GM12878 (cell line): Measurements from ENCODE around the gene AKT3. TPM values are rescaled to one million over a fixed set of nuclear protein-coding genes. Genes with fewer than 3 reads are reported as not detected.

Source experiments
- ATAC-seq: fragments of 200-7000 bp; cut with Tn5 transposase; 3 replicates; pipeline ENCODE4 v1.9.1; 2020; ENCODE audit warnings: mild to moderate bottlenecking, moderate library complexity
- BruUV-seq: library from RNA; stranded (reverse); fragments of 400-500 nt; replicated peaks from 2 replicates; lab custom pipeline; 2021; lab: Mats Ljungman, UMichigan
- CTCF ChIA-PET: fragments of 300-600 bp; sonication (Branson Sonifier 250); formaldehyde crosslinking; extraction: SDS; loops from one replicate; lab custom pipeline; 2021; ENCODE audit warnings: inconsistent platforms; lab: Yijun Ruan, JAX
- POLR2A ChIA-PET: fragments of 350-600 bp; formaldehyde crosslinking; extraction: SDS; loops from one replicate; lab custom pipeline; 2021; ENCODE audit warnings: inconsistent platforms; lab: Charles Lee
- RAD21 ChIA-PET: fragments of 300-600 bp; sonication (Branson Sonifier 250); formaldehyde crosslinking; loops from one replicate; lab custom pipeline; 2023; ENCODE audit warnings: antibody characterized with exemption; ENCODE audit not compliant: unreplicated experiment; lab: Charles Lee
- SMC1A ChIA-PET: fragments of 300-600 bp; sonication (Branson Sonifier 250); formaldehyde crosslinking; loops from one replicate; lab custom pipeline; 2023; ENCODE audit not compliant: unreplicated experiment, uncharacterized antibody; lab: Charles Lee
- DNase-seq: peaks from one replicate; pipeline ENCODE4 v3.0.0-alpha.2; 2011; ENCODE audit warnings: low read depth, low spot score
- FAIRE-seq: peaks from 3 replicates; lab custom pipeline; 2011; peaks lifted over from hg19 to GRCh38; lab: Jason Lieb, UNC
- H2AFZ ChIP-seq: 2 replicates; pipeline ENCODE4 v1.6.0; 2011; ENCODE audit warnings: low read depth, low read length, control low read depth; ENCODE audit not compliant: control insufficient read depth
- H3K27ac ChIP-seq: 2 replicates; pipeline ENCODE4 v1.5.1; 2011; ENCODE audit warnings: control low read depth; ENCODE audit not compliant: control insufficient read depth, insufficient read depth
- H3K27me3 ChIP-seq, 2 experiments: replicated peaks in 1 of 2; 2 replicates each; pipeline versions ENCODE4 v1.6.0 to v1.6.1; 2011; ENCODE audit warnings: low read length in 1 of 2; ENCODE audit not compliant: control insufficient read depth in 2 of 2, insufficient read depth in 2 of 2
- H3K36me3 ChIP-seq, 2 experiments: 2 replicates each; pipeline ENCODE4 v1.5.1; 2011; ENCODE audit warnings: low read length in 1 of 2; ENCODE audit not compliant: control insufficient read depth in 2 of 2, insufficient read depth in 2 of 2
- H3K4me1 ChIP-seq: 2 replicates; pipeline ENCODE4 v1.6.1; 2011; ENCODE audit warnings: mild to moderate bottlenecking, low read length, moderate library complexity, mixed read lengths; ENCODE audit not compliant: control insufficient read depth, insufficient read depth
- H3K4me2 ChIP-seq: 2 replicates; pipeline ENCODE4 v1.6.0; 2011; ENCODE audit warnings: control low read depth; ENCODE audit not compliant: control insufficient read depth, insufficient read depth
- H3K4me3 ChIP-seq: fragments of 200-600 bp; sonication (generic); 2 replicates; pipeline ENCODE4 v1.5.1; 2016
- H3K79me2 ChIP-seq: 2 replicates; pipeline ENCODE4 v1.6.0; 2011; ENCODE audit warnings: low read length; ENCODE audit not compliant: control insufficient read depth, insufficient read depth
- H3K9ac ChIP-seq: 2 replicates; pipeline ENCODE4 v1.8.0; 2011; ENCODE audit warnings: low read length, control low read depth, mixed read lengths; ENCODE audit not compliant: control insufficient read depth, insufficient read depth
- H3K9me3 ChIP-seq: replicated peaks from 3 replicates; pipeline ENCODE4 v1.5.1; 2011; ENCODE audit warnings: mild to moderate bottlenecking, low read length; ENCODE audit not compliant: control insufficient read depth, insufficient read depth
- H4K20me1 ChIP-seq: 2 replicates; pipeline ENCODE4 v1.6.0; 2011; ENCODE audit not compliant: control insufficient read depth, insufficient read depth
- BHLHE40 ChIP-seq, 2 experiments: fragments of 450-650 bp in 1 of 2; IDR thresholded peaks; 2 replicates each; pipeline ENCODE4 v1.6.1; 2011 to 2017; ENCODE audit warnings: low read depth in 2 of 2, borderline replicate concordance in 1 of 2, improper control_type of control experiment in 1 of 2, low read length in 1 of 2, mild to moderate bottlenecking in 1 of 2
- CHD1 ChIP-seq: IDR thresholded peaks from 2 replicates; pipeline ENCODE4 v1.6.1; 2012; ENCODE audit warnings: low read depth, low read length, improper control_type of control experiment
- E4F1 ChIP-seq: fragments of 450-650 bp; IDR thresholded peaks from 2 replicates; pipeline ENCODE4 v1.6.1; 2018; ENCODE audit warnings: borderline replicate concordance, mild to moderate bottlenecking; ENCODE audit not compliant: partially characterized antibody
- EP300 ChIP-seq, 2 experiments: fragments of 150-350 bp in 1 of 2; IDR thresholded peaks; 2 replicates each; pipeline ENCODE4 v1.6.1; 2011 to 2012; ENCODE audit warnings: low read depth in 2 of 2, low read length in 2 of 2, borderline replicate concordance in 1 of 2, improper control_type of control experiment in 1 of 2, inconsistent platforms in 1 of 2; ENCODE audit not compliant: control insufficient read depth in 1 of 2
- EZH2 ChIP-seq: IDR thresholded peaks from 2 replicates; pipeline ENCODE4 v1.6.1; 2012; ENCODE audit warnings: low read depth, mild to moderate bottlenecking, control low read depth, inconsistent platforms, low read length, borderline replicate concordance; ENCODE audit not compliant: control insufficient read depth
- HCFC1 ChIP-seq: fragments of 150-350 bp; IDR thresholded peaks from 2 replicates; pipeline ENCODE4 v1.6.1; 2014; ENCODE audit warnings: low read length
- IRF4 ChIP-seq: IDR thresholded peaks from 2 replicates; pipeline ENCODE4 v1.6.1; 2011; ENCODE audit warnings: low read depth, low read length
- KLF5 ChIP-seq: fragments of 450-650 bp; IDR thresholded peaks from 2 replicates; pipeline ENCODE4 v1.6.1; 2014; ENCODE audit warnings: mild to moderate bottlenecking; ENCODE audit not compliant: partially characterized antibody
- LARP7 ChIP-seq: fragments of 450-650 bp; IDR thresholded peaks from 2 replicates; pipeline ENCODE4 v1.6.1; 2017; ENCODE audit warnings: mild to moderate bottlenecking
- NFYA ChIP-seq: IDR thresholded peaks from 2 replicates; pipeline ENCODE4 v1.6.1; 2011; ENCODE audit warnings: low read depth, mild to moderate bottlenecking, low read length, improper control_type of control experiment, borderline replicate concordance
- POLR2A ChIP-seq: IDR thresholded peaks from 2 replicates; pipeline ENCODE4 v1.6.1; 2011; ENCODE audit warnings: low read depth, mild to moderate bottlenecking, low read length
- SMC3 ChIP-seq: IDR thresholded peaks from 2 replicates; pipeline ENCODE4 v1.6.1; 2011; ENCODE audit warnings: low read length, improper control_type of control experiment, borderline replicate concordance
- SREBF1 ChIP-seq: IDR thresholded peaks from 2 replicates; pipeline ENCODE4 v1.6.1; 2012; ENCODE audit warnings: mild to moderate bottlenecking, low read length
- TARDBP ChIP-seq: IDR thresholded peaks from 2 replicates; pipeline ENCODE4 v1.6.1; 2016; ENCODE audit warnings: borderline replicate concordance
- TBL1XR1 ChIP-seq: IDR thresholded peaks from 2 replicates; pipeline ENCODE4 v1.6.1; 2012; ENCODE audit warnings: low read depth, low read length, improper control_type of control experiment
- WGBS: methylation state at CpG from one replicate; pipeline ENCODE4 v1.1.6; 2016; ENCODE audit warnings: low lambda C conversion rate; ENCODE audit not compliant: insufficient replicate concordance, insufficient coverage; ENCODE audit errors: missing lambda C conversion rate; 5-methylcytosine and 5-hydroxymethylcytosine counted together
- in situ Hi-C: fragments of 300-500 bp; cut with MboI; formaldehyde crosslinking; loops from 9 replicates; pipeline ENCODE4 v1.14.3; 2018; ENCODE audit warnings: mixed read lengths
- intact Hi-C: fragments of 100-400 bp; cut with micrococcal nuclease; formaldehyde crosslinking; loops from one replicate; pipeline ENCODE4 v1.14.2; 2022; ENCODE audit not compliant: unreplicated experiment
- polyA plus RNA-seq, 11 experiments: library from polyadenylated mRNA; depleted of rRNA in 4 of 11; unstranded in 6 of 11; stranded (reverse) in 5 of 11; fragments of >200 nt; fragmentation: Nextera tagmentation in 4 of 11; fragmentation: Illumina TruSeq in 1 of 11; extraction: Ambion mirVana in 4 of 11; extraction: Trizol in 1 of 11; gene quantifications; 1 replicate in 1 of 11; 2 replicates in 10 of 11; pipeline versions ENCODE4 v1.2.1 to v1.2.3, GENCODE V29; 2011 to 2016; ENCODE audit warnings: inconsistent platforms in 2 of 11, missing spikeins in 2 of 11, low read depth in 1 of 11
- total RNA-seq, 4 experiments: library from RNA; depleted of rRNA in 3 of 4; stranded (reverse); fragments of >200 nt in 3 of 4; fragmentation: Illumina TruSeq in 1 of 4; extraction: Trizol in 1 of 4; gene quantifications; 2 replicates each; pipeline versions ENCODE4 v1.2.1 to v1.2.3, GENCODE V29; 2013 to 2021
- TF ChIP-seq, protein P1 (sequence below): fragments of 450-650 bp; formaldehyde crosslinking; IDR thresholded peaks from 2 replicates; pipeline ENCODE4 v1.5.0; 2022; ENCODE audit warnings: mild to moderate bottlenecking, missing genetic modification characterization

Gene AKT3
- total and polyA plus RNA-seq, 10 of the 15 experiments (the other 5 are each of a cell fraction or from before 2014, with no cell fraction given), result 0.03 to 0.56 (median 0.19) TPM

GRCh38 chr1:243738020-243738419 lies 112.0 kb downstream of the AKT3 start (continued):
- no peak for TF ChIP-seq HCFC1
- TF ChIP-seq CHD1, result no peak
- TF ChIP-seq TARDBP, result no peak
- TF ChIP-seq E4F1, result no peak

DNA sequence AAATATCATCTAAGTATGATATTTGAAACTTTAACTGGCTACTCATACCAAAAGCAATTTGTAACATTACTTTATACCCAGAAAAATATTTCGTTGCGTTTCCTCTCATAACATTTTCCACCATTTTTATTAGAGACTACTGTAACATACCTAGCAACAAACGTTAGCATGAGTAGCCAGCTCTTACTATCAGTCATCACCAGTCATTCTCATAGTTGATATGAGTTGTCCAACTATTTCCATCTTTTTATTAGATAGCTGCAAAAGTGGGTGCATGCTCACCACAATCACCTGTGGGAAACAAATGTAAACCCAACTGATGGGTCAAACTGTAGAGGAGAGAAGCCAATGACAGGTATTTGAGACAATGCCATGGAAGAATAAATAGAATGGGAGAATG lies 114.6 kb downstream of the AKT3 start:
- ChIA-PET RAD21 (no interaction called here), POLR2A (no interaction called here)
- peak; percentile 24; the same call in 2 of the 3 replicates for ATAC-seq
- no peak for TF ChIP-seq TBL1XR1
- no peak for TF ChIP-seq BHLHE40 (IDR thresholded peaks at IDR 0.05; ENCODE audit: borderline replicate concordance in 1 of 2, low read depth in 2 of 2, low read length in 1 of 2)
- peak; percentile 86; the same call in 1 of the 2 replicates for TF ChIP-seq IRF4
- no peak for TF ChIP-seq POLR2A
- TF ChIP-seq KLF5, result no peak
- TF ChIP-seq SREBF1, result no peak
- no peak for TF ChIP-seq EZH2
- no peak for TF ChIP-seq SMC3
- no peak for TF ChIP-seq NFYA
- no peak for TF ChIP-seq LARP7
- TF ChIP-seq, protein P1, sequence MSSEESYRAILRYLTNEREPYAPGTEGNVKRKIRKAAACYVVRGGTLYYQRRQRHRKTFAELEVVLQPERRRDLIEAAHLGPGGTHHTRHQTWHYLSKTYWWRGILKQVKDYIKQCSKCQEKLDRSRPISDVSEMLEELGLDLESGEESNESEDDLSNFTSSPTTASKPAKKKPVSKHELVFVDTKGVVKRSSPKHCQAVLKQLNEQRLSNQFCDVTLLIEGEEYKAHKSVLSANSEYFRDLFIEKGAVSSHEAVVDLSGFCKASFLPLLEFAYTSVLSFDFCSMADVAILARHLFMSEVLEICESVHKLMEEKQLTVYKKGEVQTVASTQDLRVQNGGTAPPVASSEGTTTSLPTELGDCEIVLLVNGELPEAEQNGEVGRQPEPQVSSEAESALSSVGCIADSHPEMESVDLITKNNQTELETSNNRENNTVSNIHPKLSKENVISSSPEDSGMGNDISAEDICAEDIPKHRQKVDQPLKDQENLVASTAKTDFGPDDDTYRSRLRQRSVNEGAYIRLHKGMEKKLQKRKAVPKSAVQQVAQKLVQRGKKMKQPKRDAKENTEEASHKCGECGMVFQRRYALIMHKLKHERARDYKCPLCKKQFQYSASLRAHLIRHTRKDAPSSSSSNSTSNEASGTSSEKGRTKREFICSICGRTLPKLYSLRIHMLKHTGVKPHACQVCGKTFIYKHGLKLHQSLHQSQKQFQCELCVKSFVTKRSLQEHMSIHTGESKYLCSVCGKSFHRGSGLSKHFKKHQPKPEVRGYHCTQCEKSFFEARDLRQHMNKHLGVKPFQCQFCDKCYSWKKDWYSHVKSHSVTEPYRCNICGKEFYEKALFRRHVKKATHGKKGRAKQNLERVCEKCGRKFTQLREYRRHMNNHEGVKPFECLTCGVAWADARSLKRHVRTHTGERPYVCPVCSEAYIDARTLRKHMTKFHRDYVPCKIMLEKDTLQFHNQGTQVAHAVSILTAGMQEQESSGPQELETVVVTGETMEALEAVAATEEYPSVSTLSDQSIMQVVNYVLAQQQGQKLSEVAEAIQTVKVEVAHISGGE (CRISPR knock-in tag), result no peak
- peak in 1 of 2 experiments; percentile 60; a peak in 1 of 4 replicates for TF ChIP-seq EP300 (IDR thresholded peaks at IDR 0.05; ENCODE audit: borderline replicate concordance in 1 of 2, control insufficient read depth in 1 of 2, low read depth in 2 of 2, low read length in 2 of 2)

More for the DNA sequence above, 114.6 kb downstream of the AKT3 start:
- intact Hi-C loops (no loop called here), in situ Hi-C loops (no loop called here)
- H3K79me2 ChIP-seq, result no peaks in the 10 kb centered on the region
- H3K27ac ChIP-seq, result no peak overlapping the region
- CTCF ChIA-PET, result interaction anchor here (0.9 to 1.4 kb wide), 3 partner anchors 14 to 392 kb away, joined by 3 to 4 read pairs (median 3); no protein-coding TSS in a partner anchor
- no TSS peak for BruUV-seq
- H4K20me1 ChIP-seq, result no peaks in the 10 kb centered on the region
- 0 out of 2 replicates have a peak, but pooled peaks cover 2% of the 10 kb centered on the region for H3K4me1 ChIP-seq
- H3K4me2 ChIP-seq, result no peak overlapping the region
- WGBS, result 3% methylated on average over 3 of the region's 3 CpGs
- H3K4me3 ChIP-seq, result no peak overlapping the region
- no peak overlapping the region for H3K9ac ChIP-seq
- no peaks in the 10 kb centered on the region for H3K27me3 ChIP-seq
- DNase-seq, result no peak
- SMC1A ChIA-PET, result interaction anchor here (1.0 to 2.4 kb wide), 4 partner anchors 10 to 22 kb away, joined by 3 to 10 read pairs (median 4); no protein-coding TSS in a partner anchor
- peaks cover 4% of the 10 kb centered on the region; the same call in 2 of the 3 replicates for H3K9me3 ChIP-seq
- FAIRE-seq, result no peak
- H2AFZ ChIP-seq, result no peak overlapping the region
- no peaks in the 10 kb centered on the region for H3K36me3 ChIP-seq
